ENCODE measurements around the gene CCT5. TPM values are rescaled to one million over a fixed set of nuclear protein-coding genes. Genes with fewer than 3 reads are reported as not detected.
"Not testable (repeated sequence)": the region's sequence is repeated elsewhere in the genome, so short reads cannot be mapped to it uniquely, and the experiment has no call there.

CCT5 gene
- polyA plus RNA-seq, 1 donor = 271 TPM

- DNase-seq = no peak
Observed at GRCh38 chr5:10275460-10275859, 25.4 kb downstream of the CCT5 start.

GRCh38 chr5:10275991-10276390 is 25.9 kb downstream of the CCT5 start:
- no peak for DNase-seq

- no peak for DNase-seq
Observed at GRCh38 chr5:10276691-10277090, 26.6 kb downstream of the CCT5 start.

GRCh38 chr5:10277773-10278630 is 27.9 kb downstream of the CCT5 start:
- no peak for DNase-seq

- no peak for DNase-seq
Observed at GRCh38 chr5:10278658-10279279, 28.7 kb downstream of the CCT5 start.

- DNase-seq = no peak
Observed at GRCh38 chr5:10279328-10279727, 29.2 kb downstream of the CCT5 start.

- no peak for DNase-seq
Observed at GRCh38 chr5:10279925-10280720, 30.0 kb downstream of the CCT5 start.

- DNase-seq = peak; percentile 80
Observed at GRCh38 chr5:10283927-10284635, 34.0 kb downstream of the CCT5 start.

GRCh38 chr5:10285362-10285761 is 35.3 kb downstream of the CCT5 start:
- DNase-seq = not testable (repeated sequence)

GRCh38 chr5:10286162-10286861 is 36.2 kb downstream of the CCT5 start:
- no peak for DNase-seq

GRCh38 chr5:10286862-10287227 is 36.8 kb downstream of the CCT5 start:
- no peak for DNase-seq

GRCh38 chr5:10288592-10289219 is 38.6 kb downstream of the CCT5 start:
- DNase-seq = peak; percentile 68

- no peak for DNase-seq
Observed at GRCh38 chr5:10289353-10289752, 39.3 kb downstream of the CCT5 start.

GRCh38 chr5:10289991-10290390 is 39.9 kb downstream of the CCT5 start:
- DNase-seq = no peak

- no peak for DNase-seq
Observed at GRCh38 chr5:10290438-10290837, 40.4 kb downstream of the CCT5 start.

GRCh38 chr5:10291692-10292339 is 41.7 kb downstream of the CCT5 start:
- no peak for DNase-seq

GRCh38 chr5:10293907-10294662 is 44.0 kb downstream of the CCT5 start:
- DNase-seq = no peak

- DNase-seq = no peak
Observed at GRCh38 chr5:10295619-10296326, 45.7 kb downstream of the CCT5 start.

GRCh38 chr5:10297646-10298204 is 47.6 kb downstream of the CCT5 start:
- no peak for DNase-seq
